Adrenal gland (tissue), 12 donors: ENCODE measurements around the gene CMTM5. TPM values are rescaled to one million over a fixed set of nuclear protein-coding genes. Genes with fewer than 3 reads are reported as not detected.

Experiments used
- DNase-seq, 7 donors: peaks; one replicate each; pipeline ENCODE4 v3.0.0-alpha.2; 2019 to 2020
- H3K27ac ChIP-seq, 5 donors: fragments of 200-600 bp; sonication (generic) in 4 of 5; 1 replicate in 3 of 5; 2 replicates in 2 of 5; pipeline versions ENCODE4 v1.5.1 to v1.8.0; 2016 to 2020; ENCODE audit warnings: mild to moderate bottlenecking in 1 of 5
- H3K27me3 ChIP-seq: fragments of 200-600 bp; 2 replicates; pipeline ENCODE4 v1.8.0; 2021
- H3K36me3 ChIP-seq, 2 donors: fragments of 200-600 bp; replicated peaks in 1 of 2; 1 replicate in 1 of 2; 2 replicates in 1 of 2; pipeline versions ENCODE4 v1.5.1 to v1.8.0; 2018 to 2022
- H3K4me1 ChIP-seq, 2 donors: fragments of 200-600 bp; replicated peaks in 1 of 2; 1 replicate in 1 of 2; 2 replicates in 1 of 2; pipeline versions ENCODE4 v1.5.1 to v1.8.0; 2018 to 2021
- H3K4me3 ChIP-seq, 4 donors: fragments of 200-600 bp; sonication (generic) in 3 of 4; one replicate each; pipeline ENCODE4 v1.5.1; 2016 to 2018
- H3K9me3 ChIP-seq, 3 donors: fragments of 200-600 bp; sonication (generic) in 1 of 3; replicated peaks in 1 of 3; 1 replicate in 2 of 3; 2 replicates in 1 of 3; pipeline versions ENCODE4 v1.5.1 to v1.8.0; 2016 to 2021
- CTCF ChIP-seq, 6 experiments: fragments of 450-650 bp in 4 of 6; fragments of 200-600 bp in 2 of 6; sonication (generic) in 1 of 6; IDR thresholded peaks; 1 replicate in 5 of 6; 2 replicates in 1 of 6; pipeline versions ENCODE4 v1.5.1 to v1.8.0; 2016 to 2021; ENCODE audit warnings: antibody characterized with exemption in 6 of 6, mild to moderate bottlenecking in 2 of 6, moderate library complexity in 1 of 6
- POLR2A ChIP-seq, 2 donors: fragments of 450-650 bp; IDR thresholded peaks; one replicate each; pipeline ENCODE4 v1.6.1; 2017; ENCODE audit warnings: antibody characterized with exemption in 2 of 2, mild to moderate bottlenecking in 2 of 2, moderate library complexity in 1 of 2
- WGBS, 4 donors: extraction: QIAGEN DNeasy Blood & Tissue Kit in 2 of 4; methylation state at CpG; one replicate each; pipeline versions ENCODE4 v1.1.5 to v1.1.7; 2013 to 2017; 5-methylcytosine and 5-hydroxymethylcytosine counted together
- intact Hi-C, 2 donors: fragments of 100-400 bp; cut with DNase I; formaldehyde crosslinking; loops; one replicate each; pipeline versions ENCODE4 v1.14.1 to v1.15.0; 2022 to 2023
- polyA plus RNA-seq, 3 donors: library from polyadenylated mRNA; stranded (reverse); fragments of 200-250 nt in 2 of 3; fragments of 350-450 nt in 1 of 3; fragmentation: Illumina TruSeq in 1 of 3; extraction: RNeasy Lipid Tissue Mini Kit (QIAGEN cat#74804) in 1 of 3; gene quantifications; one replicate each; pipeline ENCODE4 v1.2.3, GENCODE V29; 2013 to 2014
- total RNA-seq, 9 donors: library from RNA; depleted of rRNA in 4 of 9; stranded (reverse); fragments of >200 nt in 4 of 9; fragments of 120-200 nt in 1 of 9; fragmentation: NEBNext Ultra II Directional in 1 of 9; extraction: Animal tissue kit (Norgen Biotek cat#: 25700) in 1 of 9; gene quantifications; one replicate each; pipeline versions ENCODE4 v1.1.0 to v1.2.4, GENCODE V29; 2013 to 2023
- donor health status: healthy with polysubstance abuse.
- donor health status: Bipolar disorder and iron deficiency.
- donor health status: DM: yes; HTN: yes; CAD: no.
- donor health status: DM: no; HTN: no; CAD: no.
- donor health status: DM: no; HTN: no; CAD: no.
- donor health status: DM: yes; HTN: yes; CAD: no.

Gene CMTM5
- total and polyA plus RNA-seq, 12 donors, result 0.34 to 2.6 (median 0.89) TPM; not detected in 5

GRCh38 chr14:23409966-23410635 is 33.3 kb downstream of the CMTM5 start:
- TF ChIP-seq POLR2A (IDR thresholded peaks at IDR 0.05) (no peak), CTCF (IDR thresholded peaks at IDR 0.05) (no peak)
- H3K4me1 ChIP-seq, result no peaks in the 10 kb centered on the region
- 77 to 81% (median 79%) methylated on average over 10 to 14 of the region's 14 CpGs for WGBS, 4 donors
- H3K36me3 ChIP-seq, result no peaks in the 10 kb centered on the region
- intact Hi-C loops, result no loop called here
- no peak overlapping the region for H3K27ac ChIP-seq
- H3K27me3 ChIP-seq, result no peaks in the 10 kb centered on the region
- peak in 2 of 7 donors; percentile 2 to 89 for DNase-seq
- H3K9me3 ChIP-seq, result no peaks in the 10 kb centered on the region
- no peak overlapping the region for H3K4me3 ChIP-seq

GRCh38 chr14:23411563-23412525 is 35.0 kb downstream of the CMTM5 start:
- H3K27me3 ChIP-seq, result no peaks in the 10 kb centered on the region
- no peaks in the 10 kb centered on the region for H3K4me1 ChIP-seq
- no peak for DNase-seq
- no peaks in the 10 kb centered on the region for H3K9me3 ChIP-seq
- intact Hi-C loops, result no loop called here
- no peaks in the 10 kb centered on the region for H3K36me3 ChIP-seq
- H3K27ac ChIP-seq, result no peak overlapping the region
- WGBS, 4 donors, result 79 to 89% (median 82%) methylated on average over 10 to 14 of the region's 14 CpGs
- H3K4me3 ChIP-seq, result no peak overlapping the region
- TF ChIP-seq CTCF (IDR thresholded peaks at IDR 0.05) (no peak), POLR2A (IDR thresholded peaks at IDR 0.05) (no peak)

- Histone ChIP-seq H3K9me3 (no peaks in the 10 kb centered on the region), H3K4me3 (no peak overlapping the region), H3K4me1 (no peaks in the 10 kb centered on the region), H3K27me3 (no peaks in the 10 kb centered on the region), H3K27ac (no peak overlapping the region), H3K36me3 (no peaks in the 10 kb centered on the region)
- no peak for DNase-seq
- intact Hi-C loops, result no loop called here
- 77 to 95% (median 79%) methylated on average over 11 to 16 of the region's 16 CpGs for WGBS, 4 donors
- TF ChIP-seq CTCF (IDR thresholded peaks at IDR 0.05) (no peak), POLR2A (IDR thresholded peaks at IDR 0.05) (no peak)
Observed at GRCh38 chr14:23413681-23414080, 36.8 kb downstream of the CMTM5 start.

GRCh38 chr14:23414254-23414653 is 37.4 kb downstream of the CMTM5 start:
- Histone ChIP-seq H3K27ac (no peak overlapping the region), H3K4me1 (no peaks in the 10 kb centered on the region), H3K4me3 (no peak overlapping the region), H3K36me3 (no peaks in the 10 kb centered on the region), H3K27me3 (no peaks in the 10 kb centered on the region), H3K9me3 (no peaks in the 10 kb centered on the region)
- no peak for DNase-seq
- 56 to 79% (median 63%) methylated on average over 3 of the region's 3 CpGs for WGBS, 4 donors
- TF ChIP-seq POLR2A (IDR thresholded peaks at IDR 0.05) (no peak), CTCF (IDR thresholded peaks at IDR 0.05) (no peak)
- intact Hi-C loops, result no loop called here
